GM12875 (cell line): ENCODE measurements around the gene FOXS1.
A peak's percentile ranks its signal among the peaks of the same experiment; 100 is the strongest.

Experiments
- H3K4me3 ChIP-seq: one replicate; pipeline ENCODE4 v1.5.1; 2011; ENCODE audit warnings: low read depth, low read length, control low read depth
- TF ChIP-seq, protein P1 (sequence below): IDR thresholded peaks from 2 replicates; pipeline ENCODE4 v1.5.1; 2011; ENCODE audit warnings: low read depth, mild to moderate bottlenecking, control low read depth, inconsistent platforms, low read length, moderate library complexity, borderline replicate concordance; ENCODE audit not compliant: insufficient read depth

The FOXS1 gene

DNA sequence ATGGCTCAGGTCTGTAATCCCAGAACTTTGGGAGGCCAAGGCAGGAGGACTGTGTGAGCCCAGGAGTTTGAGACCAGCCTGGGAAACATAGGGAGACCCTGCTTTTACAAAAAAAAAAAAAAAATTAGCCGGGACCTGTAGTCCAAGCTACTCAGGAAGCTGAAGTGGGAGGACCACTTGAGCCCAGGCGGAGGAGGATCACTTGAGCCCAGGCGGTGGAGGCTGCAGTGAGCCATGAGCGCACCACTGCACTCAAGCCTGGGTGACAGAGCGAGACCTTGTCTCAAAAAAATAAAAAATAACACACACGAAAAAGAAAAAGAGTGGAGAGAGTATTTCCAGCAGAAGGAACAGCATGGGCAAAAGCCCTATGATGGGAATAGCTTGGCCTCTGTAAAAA lies 27.0 kb upstream of the FOXS1 start:
- TF ChIP-seq, protein P1, sequence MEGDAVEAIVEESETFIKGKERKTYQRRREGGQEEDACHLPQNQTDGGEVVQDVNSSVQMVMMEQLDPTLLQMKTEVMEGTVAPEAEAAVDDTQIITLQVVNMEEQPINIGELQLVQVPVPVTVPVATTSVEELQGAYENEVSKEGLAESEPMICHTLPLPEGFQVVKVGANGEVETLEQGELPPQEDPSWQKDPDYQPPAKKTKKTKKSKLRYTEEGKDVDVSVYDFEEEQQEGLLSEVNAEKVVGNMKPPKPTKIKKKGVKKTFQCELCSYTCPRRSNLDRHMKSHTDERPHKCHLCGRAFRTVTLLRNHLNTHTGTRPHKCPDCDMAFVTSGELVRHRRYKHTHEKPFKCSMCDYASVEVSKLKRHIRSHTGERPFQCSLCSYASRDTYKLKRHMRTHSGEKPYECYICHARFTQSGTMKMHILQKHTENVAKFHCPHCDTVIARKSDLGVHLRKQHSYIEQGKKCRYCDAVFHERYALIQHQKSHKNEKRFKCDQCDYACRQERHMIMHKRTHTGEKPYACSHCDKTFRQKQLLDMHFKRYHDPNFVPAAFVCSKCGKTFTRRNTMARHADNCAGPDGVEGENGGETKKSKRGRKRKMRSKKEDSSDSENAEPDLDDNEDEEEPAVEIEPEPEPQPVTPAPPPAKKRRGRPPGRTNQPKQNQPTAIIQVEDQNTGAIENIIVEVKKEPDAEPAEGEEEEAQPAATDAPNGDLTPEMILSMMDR: no peak
- no peak overlapping the region for H3K4me3 ChIP-seq

DNA sequence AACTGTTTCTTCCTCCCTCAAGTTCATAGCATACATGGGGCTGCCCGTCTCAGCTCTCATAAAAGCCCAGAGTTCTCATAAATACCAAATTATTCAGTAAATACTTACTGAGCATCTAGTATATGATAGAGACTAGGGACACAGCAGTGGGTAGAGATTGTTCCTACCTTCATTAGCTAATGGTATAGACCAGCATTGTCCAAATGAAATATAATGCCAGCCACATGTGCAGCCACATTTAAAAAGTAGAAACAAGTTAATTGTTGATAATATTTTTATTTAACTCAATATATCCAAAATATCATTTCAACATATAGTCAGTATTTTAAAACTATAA lies 26.2 kb upstream of the FOXS1 start:
- TF ChIP-seq, protein P1: no peak
- H3K4me3 ChIP-seq: no peak overlapping the region

DNA sequence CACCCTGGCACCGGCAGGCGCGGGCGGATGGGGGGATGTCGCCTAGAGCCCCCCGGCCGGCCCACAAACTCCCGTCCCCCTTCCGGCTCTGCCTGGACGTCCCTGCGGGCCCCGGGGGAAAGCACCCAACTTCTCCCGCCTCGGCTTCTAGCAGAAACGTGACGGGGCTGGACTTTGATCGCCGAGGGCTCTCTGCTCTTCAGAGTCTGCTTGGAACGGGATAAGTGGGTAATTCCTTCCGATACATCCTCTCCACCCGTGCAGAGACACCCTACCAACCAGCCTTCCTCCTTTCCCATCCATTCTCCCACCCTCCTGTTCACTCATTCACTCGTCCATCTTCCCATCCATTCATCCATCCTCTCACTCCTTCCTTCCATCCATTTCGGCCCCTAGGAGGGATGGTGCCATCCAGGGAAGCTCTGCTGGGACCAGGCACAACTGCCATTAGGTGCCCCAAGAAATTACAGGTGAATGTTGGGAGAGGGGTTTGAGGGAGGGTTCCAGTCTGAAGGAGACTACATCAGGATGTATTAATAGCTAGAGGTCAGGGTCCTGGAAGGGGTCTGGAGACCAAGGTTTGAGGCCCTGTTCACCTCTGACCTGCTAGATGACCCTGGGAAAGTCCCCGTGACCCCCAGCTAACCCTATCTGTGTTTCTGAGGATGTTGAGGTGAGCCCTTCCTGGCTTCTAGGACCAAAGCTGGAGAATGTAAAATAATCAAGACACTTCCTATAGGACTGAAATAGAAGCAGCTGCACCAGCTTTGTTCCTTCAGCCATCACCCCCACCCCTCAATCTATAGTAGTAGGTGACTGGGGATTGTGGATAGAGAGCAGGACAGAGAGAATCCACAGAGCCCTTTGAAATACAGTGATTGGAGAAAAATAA lies 25.6 kb upstream of the FOXS1 start:
- TF ChIP-seq, protein P1: no peak
- H3K4me3 ChIP-seq: peak overlapping the region; percentile 34

DNA sequence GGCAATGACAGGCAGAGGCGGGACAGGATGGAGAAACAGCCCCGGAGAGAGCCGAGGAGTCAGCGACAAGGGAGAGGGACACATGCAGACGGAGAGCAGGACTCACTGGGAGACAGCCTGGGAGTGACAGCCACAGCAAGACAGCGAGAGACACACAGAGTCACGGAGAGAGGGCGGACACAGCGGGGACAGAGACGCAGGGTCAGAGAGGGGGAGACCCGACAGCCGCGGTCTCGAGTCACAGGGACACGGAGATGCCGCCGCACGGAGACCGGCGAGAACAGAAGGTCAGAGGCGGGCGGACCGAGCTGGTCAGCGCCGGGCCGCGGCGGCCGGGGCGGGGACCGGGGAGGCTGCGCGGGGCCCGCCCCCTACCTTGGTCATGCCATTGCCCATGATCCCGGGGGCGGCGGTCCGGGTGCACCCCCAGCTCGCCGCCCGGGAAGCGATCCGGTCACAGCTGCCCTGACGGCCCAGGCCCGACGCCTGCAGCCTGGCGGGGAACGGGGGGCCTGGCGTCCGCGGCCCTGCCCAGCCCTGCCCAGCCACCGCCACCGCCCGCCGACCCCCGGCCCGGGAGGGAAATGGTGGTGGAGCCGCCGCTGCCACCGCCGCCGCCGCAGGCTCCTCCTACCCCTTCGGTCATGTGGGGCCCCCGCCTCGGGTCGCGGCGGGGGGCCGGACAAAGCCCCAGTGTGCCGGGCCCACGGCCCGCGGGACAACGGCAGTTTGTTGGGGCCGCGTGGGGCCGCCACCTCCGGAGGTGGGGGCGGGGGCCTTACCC lies 24.7 kb upstream of the FOXS1 start, which contains the start of the genes DUSP15 and TTLL9:
Gene DUSP15, minus strand, starts transcription at position 586 of the 784 bp plus-strand sequence. Its CDS starts 190 bp downstream, at position 396.
Gene TTLL9, plus strand, starts transcription at position 693 of the 784 bp plus-strand sequence. CDS start 493 bp downstream, outside the sequence.
- H3K4me3 ChIP-seq: peak within 1 kb of the TSS; percentile 34
- TF ChIP-seq, protein P1: no peak

DNA sequence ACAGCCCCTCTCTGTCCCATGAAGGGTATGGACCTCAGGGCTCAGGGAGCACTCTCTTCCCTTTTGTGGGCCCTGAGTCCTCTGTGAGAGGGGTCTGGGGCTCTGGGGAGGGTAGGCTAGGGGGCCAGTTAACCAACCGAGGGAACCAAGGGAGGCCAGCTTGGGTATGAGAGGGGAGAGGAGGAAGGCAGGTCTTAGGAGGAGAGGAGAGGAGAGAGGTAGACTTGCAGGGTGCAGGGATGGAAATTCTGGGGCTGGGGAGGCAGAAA lies 24.2 kb upstream of the FOXS1 start:
- H3K4me3 ChIP-seq: no peak overlapping the region
- TF ChIP-seq, protein P1: no peak

DNA sequence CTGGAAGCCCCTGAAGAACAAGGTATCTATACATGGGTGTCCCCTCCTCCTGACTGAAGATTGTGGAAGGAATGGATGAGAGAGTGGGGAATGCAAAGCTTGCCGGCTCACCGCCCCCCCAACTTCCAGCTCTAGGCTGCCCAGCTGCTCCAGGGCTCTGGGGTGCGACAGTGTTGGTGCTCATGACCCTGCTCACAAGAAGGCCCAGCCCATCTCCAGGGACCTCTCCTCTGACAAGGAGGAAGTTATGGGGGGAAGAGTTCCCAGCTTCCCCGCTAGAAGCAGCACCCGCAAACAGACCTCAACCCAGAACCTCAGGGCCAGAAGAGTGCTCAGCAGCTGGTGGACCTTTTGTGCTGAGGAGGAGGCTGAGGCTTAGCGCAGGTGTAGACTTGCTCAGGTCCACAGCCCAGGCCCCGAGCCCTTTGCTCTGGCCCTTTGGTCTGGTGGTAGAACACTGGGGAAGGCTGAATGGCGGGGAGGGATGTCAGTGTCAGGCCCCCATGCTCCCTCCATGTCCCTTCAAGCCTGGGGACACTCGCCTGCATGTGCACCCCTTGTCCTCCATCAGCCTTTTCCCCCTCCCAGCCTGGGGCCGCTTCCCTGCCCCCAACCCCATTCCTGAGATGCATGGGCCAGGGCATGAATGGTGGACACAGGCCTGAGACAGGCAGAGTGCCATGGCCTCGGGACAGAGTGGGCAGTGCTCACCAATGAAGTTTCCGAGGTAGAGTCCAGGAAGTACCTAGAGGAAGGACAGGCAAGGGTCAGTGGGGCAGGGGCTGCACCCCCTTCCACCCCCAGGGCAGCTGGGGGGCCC lies 23.7 kb upstream of the FOXS1 start:
- TF ChIP-seq, protein P1: no peak
- no peak overlapping the region for H3K4me3 ChIP-seq
